DND-41 (cell line): ENCODE measurements around the gene PRKAG2.

Experiments used
- ATAC-seq: fragments of 200-7000 bp; cut with Tn5 transposase; 3 replicates; pipeline ENCODE4 v1.9.1; 2021; ENCODE audit warnings: low read depth; ENCODE audit not compliant: insufficient read depth
- DNase-seq: peaks from one replicate; pipeline ENCODE4 v3.0.0-alpha.2; 2020
- H2AFZ ChIP-seq: 2 replicates; pipeline ENCODE4 v1.6.0; 2012; ENCODE audit warnings: low read depth, low read length
- H3K27ac ChIP-seq: 2 replicates; pipeline ENCODE4 v1.5.1; 2012; ENCODE audit warnings: low read length, inconsistent platforms
- H3K27me3 ChIP-seq: fragments of 200-600 bp; sonication (generic); 2 replicates; pipeline ENCODE4 v1.6.0; 2012; ENCODE audit warnings: low read length, mild to moderate bottlenecking, inconsistent platforms; ENCODE audit not compliant: insufficient read depth, poor library complexity
- H3K36me3 ChIP-seq: 2 replicates; pipeline ENCODE4 v1.5.1; 2012; ENCODE audit warnings: low read length, inconsistent platforms; ENCODE audit not compliant: insufficient read depth
- H3K4me1 ChIP-seq: 2 replicates; pipeline ENCODE4 v1.5.1; 2012; ENCODE audit warnings: mild to moderate bottlenecking, low read length; ENCODE audit not compliant: insufficient read depth
- H3K4me2 ChIP-seq: 2 replicates; pipeline ENCODE4 v1.6.0; 2012; ENCODE audit warnings: mild to moderate bottlenecking, moderate library complexity, low read length, inconsistent platforms; ENCODE audit not compliant: insufficient read depth
- H3K4me3 ChIP-seq, 2 experiments: fragments of 200-600 bp in 1 of 2; shearing (Covaris generic) in 1 of 2; 2 replicates each; pipeline ENCODE4 v1.5.1; 2012 to 2016; ENCODE audit warnings: inconsistent platforms in 2 of 2, low read length in 2 of 2, mild to moderate bottlenecking in 2 of 2, low read depth in 1 of 2, moderate library complexity in 1 of 2
- H3K79me2 ChIP-seq: 2 replicates; pipeline ENCODE4 v1.6.0; 2012; ENCODE audit warnings: low read length, inconsistent platforms; ENCODE audit not compliant: insufficient read depth
- H3K9ac ChIP-seq: 2 replicates; pipeline ENCODE4 v1.6.0; 2012; ENCODE audit warnings: low read depth, mild to moderate bottlenecking, inconsistent platforms, low read length, moderate library complexity
- H3K9me3 ChIP-seq: 2 replicates; pipeline ENCODE4 v1.5.1; 2012; ENCODE audit warnings: low read length, moderate library complexity, mild to moderate bottlenecking, inconsistent platforms; ENCODE audit not compliant: insufficient read depth, severe bottlenecking
- H4K20me1 ChIP-seq: 2 replicates; pipeline ENCODE4 v1.6.0; 2012; ENCODE audit warnings: low read length; ENCODE audit not compliant: insufficient read depth
- CTCF ChIP-seq: IDR thresholded peaks from 2 replicates; pipeline ENCODE4 v1.5.1; 2012; ENCODE audit warnings: borderline replicate concordance, low read length, moderate library complexity, mild to moderate bottlenecking; ENCODE audit not compliant: poor library complexity, severe bottlenecking; ENCODE audit errors: extremely low read depth
- EZH2 ChIP-seq: IDR thresholded peaks from 3 replicates; pipeline ENCODE4 v1.6.1; 2012; ENCODE audit warnings: borderline replicate concordance, low read depth, mild to moderate bottlenecking, moderate library complexity, low read length, inconsistent platforms; ENCODE audit not compliant: severe bottlenecking

The PRKAG2 gene

GRCh38 chr7:151507806-151508205 lies 369.1 kb downstream of the PRKAG2 start:
- H3K27me3 ChIP-seq = no peaks in the 10 kb centered on the region
- no peaks in the 10 kb centered on the region for H3K9me3 ChIP-seq
- no peak overlapping the region for H3K4me3 ChIP-seq
- H3K4me1 ChIP-seq = peaks cover 15% of the 10 kb centered on the region
- H3K27ac ChIP-seq = no peak overlapping the region
- ATAC-seq (no peak), DNase-seq (no peak)
- no peak overlapping the region for H2AFZ ChIP-seq
- no peak overlapping the region for H3K9ac ChIP-seq
- TF ChIP-seq EZH2 (no peak), CTCF (no peak)
- H3K36me3 ChIP-seq = peaks cover 7% of the 10 kb centered on the region; the same call in 1 of the 2 replicates
- H3K79me2 ChIP-seq = peaks cover 100% of the 10 kb centered on the region
- peaks cover 97% of the 10 kb centered on the region for H4K20me1 ChIP-seq
- no peak overlapping the region for H3K4me2 ChIP-seq

- Histone ChIP-seq H3K4me1 (peaks cover 10% of the 10 kb centered on the region), H3K9ac (no peak overlapping the region), H3K79me2 (peaks cover 100% of the 10 kb centered on the region), H3K9me3 (no peaks in the 10 kb centered on the region), H3K27ac (no peak overlapping the region), H4K20me1 (peaks cover 97% of the 10 kb centered on the region), H3K4me2 (no peak overlapping the region), H3K4me3 (no peak overlapping the region), H3K27me3 (no peaks in the 10 kb centered on the region), H2AFZ (no peak overlapping the region), H3K36me3 (peaks cover 7% of the 10 kb centered on the region; the same call in 1 of the 2 replicates)
- ATAC-seq = no peak
- no peak for TF ChIP-seq EZH2
- peak; percentile 25 for TF ChIP-seq CTCF
- DNase-seq = no peak
Observed at GRCh38 chr7:151506901-151507382, 370.0 kb downstream of the PRKAG2 start.
